Activated T-helper 9 cell treated with anti-CD3 and anti-CD28 coated beads, Interleukin-2, amount 50 U/mL, for 16 hours (primary cell): ENCODE measurements around the gene DBNL.
A peak's percentile ranks its signal among the peaks of the same experiment; 100 is the strongest.

Experiments
- DNase-seq: peaks from one replicate; pipeline ENCODE4 v3.0.0-alpha.2; 2020; ENCODE audit warnings: low read depth

DBNL gene

GRCh38 chr7:44078521-44078920 is 34.0 kb downstream of the DBNL start:
- DNase-seq: no peak

- no peak for DNase-seq
Observed at GRCh38 chr7:44079331-44080021, 35.0 kb downstream of the DBNL start.

GRCh38 chr7:44080118-44080517 is 35.6 kb downstream of the DBNL start:
- DNase-seq: no peak

DNA sequence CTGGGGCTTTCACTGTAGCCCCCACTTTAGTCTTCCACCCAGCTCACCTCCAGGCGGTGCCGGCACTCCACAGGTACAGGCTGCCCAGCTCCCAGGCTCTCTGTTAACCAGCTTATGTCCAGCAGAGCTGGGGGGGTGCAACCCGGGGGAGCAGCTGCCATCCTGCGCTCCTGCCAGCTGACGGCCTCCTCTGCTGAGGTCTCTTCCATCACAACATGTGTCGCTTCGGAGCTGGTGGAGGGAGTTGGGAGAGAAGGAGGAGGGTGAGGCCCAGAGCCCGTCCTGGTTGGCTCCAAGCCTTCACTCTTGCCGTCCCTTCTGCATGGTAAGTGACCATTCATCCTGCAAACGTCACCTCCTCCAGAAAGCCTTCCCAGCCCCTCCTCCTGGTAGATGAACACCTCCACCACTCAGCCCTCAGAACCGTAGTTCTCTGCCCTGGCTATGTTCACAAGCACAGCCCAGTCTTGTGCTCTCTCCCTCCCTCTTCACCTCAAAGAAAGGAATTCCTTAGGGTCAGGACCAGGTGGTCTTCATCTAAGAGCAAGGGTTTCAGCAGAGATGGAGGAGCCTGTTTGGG is 36.3 kb downstream of the DBNL start:
- DNase-seq: no peak

DNA sequence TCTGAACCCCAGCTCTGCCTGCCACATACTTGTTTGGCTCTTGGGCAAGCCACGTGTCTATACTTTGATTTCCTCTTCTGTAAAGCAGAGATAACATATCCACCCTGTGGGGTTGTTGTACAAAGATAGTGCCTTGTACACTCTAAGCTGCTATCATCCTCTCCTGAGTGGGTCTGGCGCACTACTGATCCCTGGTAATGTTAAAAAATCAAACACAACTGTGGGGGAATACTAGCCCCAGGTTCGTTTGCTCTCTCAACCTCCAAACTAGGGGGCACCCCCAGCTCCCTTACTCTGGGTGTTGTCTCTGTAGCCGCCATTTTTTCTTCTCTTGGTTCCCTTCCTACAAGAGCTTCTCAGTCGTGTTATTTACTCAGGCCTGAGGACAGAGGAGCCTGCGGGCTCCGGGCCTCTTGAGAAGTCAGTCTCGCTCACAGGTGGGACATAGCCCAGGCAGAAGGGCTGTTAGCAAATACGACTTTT is 36.8 kb downstream of the DBNL start:
- no peak for DNase-seq

DNA sequence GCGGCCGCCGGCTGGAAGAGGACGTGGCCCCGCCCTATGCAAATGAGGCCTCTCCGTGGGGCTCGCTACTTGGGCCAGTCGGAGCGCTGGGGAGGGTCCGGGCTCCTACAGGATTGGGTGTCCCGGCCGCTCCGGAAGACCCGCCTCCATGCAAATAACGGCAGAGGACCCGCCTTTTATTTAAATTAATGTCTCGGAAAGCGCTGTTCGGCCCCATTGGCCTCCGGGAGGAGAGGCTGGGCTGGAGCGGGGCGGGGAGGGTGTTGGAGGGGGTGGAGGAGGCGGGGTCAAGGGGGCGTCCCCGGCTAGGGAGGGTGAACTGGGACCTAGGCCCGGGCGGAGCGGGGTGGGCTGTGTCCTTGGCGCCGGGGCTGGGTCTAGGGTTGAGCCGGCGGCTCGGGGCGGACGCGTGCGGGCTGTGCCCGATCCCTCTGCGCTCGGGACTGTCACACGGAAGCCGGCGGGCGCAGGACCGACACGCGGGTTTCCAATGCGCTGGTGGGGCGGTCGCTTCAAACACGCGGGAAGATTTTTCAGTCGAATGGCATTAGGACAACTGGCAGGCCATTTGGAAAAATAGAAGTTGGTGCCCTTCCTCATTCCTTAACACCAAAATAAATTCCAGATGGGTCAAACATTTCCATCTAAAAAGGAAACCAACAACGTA is 38.2 kb downstream of the DBNL start:
- DNase-seq: peak; percentile 98

DNA sequence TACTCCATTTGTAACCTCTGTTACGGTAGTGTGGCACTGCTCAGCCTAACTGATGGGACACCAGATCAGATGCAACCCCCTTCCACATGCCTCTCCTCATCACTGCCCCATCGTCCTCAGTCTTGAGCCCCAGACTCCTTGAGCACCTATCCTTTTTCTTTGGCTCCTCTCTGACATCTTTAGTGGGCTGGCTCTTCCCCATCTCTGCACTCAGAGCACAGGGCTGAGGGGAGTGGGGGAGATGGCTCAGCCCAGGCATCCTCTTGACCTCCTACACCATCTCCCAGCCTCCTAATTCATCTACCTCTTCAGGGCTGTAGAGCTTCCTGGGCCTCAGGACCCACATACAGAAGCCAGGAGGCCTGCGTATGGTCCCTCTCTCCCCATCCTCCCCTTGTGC is 39.3 kb downstream of the DBNL start:
- no peak for DNase-seq

GRCh38 chr7:44084701-44085100 is 40.2 kb downstream of the DBNL start:
- no peak for DNase-seq

- DNase-seq: no peak
Observed at GRCh38 chr7:44085546-44085945, 41.0 kb downstream of the DBNL start.

DNA sequence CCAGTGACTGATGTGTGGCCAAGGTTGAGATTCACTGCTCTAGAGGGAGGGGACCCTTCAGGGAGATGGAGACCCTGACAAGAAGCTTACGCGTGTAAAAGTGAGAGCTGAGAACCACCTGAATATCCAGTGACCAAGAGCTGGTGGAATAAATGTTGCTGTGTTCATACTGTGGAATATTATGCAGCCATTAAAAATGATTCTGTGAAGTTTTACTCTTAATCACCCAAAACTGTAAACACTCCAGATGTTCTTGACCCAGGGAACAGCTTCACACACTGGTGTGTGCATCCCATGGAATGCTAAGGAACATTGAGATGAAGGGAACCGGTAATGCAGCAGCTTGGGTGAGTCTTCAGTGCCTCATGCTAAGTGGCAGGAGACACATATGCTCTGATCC is 42.1 kb downstream of the DBNL start:
- DNase-seq: no peak

DNA sequence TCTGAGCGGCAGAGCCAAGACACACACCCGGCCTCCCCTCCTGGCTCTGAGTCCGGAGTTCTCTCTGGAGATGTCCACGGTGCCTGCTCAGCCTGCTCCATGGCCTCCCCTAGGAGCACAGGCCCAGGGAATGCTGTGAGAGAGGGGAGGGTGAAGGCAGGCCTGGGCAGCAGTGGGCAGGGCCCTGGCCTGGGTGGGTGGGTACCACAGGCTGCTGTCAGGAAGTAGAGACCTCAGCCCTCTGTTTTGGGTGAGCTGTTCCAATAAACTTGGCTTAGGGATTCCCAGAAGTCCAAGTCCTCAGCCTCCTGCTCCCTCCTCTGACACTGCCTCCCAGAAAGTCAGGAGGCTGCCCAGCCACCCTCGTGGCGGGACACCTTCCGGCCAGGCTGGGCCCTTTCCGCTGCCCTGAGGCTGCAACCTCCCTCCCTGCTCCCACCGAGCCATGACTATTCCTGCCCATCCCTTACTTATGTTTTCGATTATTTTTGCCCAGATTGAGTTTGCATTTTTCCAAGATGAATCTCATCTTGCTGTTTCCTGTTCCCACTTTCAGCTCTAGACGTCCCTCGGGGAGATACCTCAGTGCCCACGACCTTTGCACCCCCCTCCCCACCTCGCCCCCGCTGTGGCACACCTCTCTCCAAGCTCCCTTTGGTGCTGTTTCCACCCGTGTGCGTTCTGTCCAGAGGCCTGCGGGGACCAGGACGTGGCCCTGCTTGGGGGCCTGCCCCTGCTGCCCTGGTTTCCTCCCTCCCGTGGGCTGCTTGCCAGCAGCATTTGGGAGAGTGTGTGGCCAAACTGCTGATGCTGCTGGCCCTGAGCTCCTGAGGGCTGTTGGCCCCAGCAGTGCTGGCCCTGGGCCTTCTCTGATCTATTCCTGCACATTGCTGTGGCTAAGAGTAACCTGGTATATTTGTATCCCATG is 43.7 kb downstream of the DBNL start:
- DNase-seq: no peak

GRCh38 chr7:44093102-44093641 is 48.7 kb downstream of the DBNL start:
- DNase-seq: no peak

- DNase-seq: no peak
Observed at GRCh38 chr7:44094365-44094764, 49.9 kb downstream of the DBNL start.

DNA sequence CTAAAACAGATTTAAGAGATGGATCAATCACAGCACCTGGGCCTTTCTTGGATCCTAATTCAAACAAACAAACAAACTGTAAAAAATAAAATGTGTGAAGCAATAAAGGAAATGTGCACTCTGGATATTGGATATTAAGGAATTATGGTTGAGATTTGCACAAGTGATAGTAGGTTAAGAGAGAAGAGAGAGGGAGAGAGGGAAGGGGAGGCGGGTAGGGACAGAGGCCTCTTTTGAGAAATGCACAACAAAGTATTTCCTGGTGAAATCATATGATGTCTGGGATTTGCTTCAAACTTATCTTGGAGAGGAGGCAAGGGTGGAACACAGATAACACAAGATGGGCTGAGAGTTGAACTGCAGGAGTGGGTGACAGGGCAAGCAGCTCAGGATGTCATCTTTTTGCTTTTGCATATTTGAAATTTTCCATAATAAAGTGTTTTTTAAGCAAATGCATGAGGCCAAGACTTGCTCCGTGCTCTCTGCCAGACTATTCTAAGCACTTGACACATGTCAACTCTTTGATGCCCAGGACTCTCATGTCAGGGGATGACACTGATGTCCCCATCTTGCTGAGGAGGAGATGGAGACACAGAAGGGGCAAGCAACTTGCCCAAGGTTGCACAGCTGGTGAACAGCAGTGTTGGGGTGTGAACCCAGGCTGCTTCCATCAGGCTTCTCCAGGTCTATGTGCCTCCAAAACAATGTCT is 50.5 kb downstream of the DBNL start:
- no peak for DNase-seq

GRCh38 chr7:44095781-44096180 is 51.3 kb downstream of the DBNL start:
- no peak for DNase-seq

DNA sequence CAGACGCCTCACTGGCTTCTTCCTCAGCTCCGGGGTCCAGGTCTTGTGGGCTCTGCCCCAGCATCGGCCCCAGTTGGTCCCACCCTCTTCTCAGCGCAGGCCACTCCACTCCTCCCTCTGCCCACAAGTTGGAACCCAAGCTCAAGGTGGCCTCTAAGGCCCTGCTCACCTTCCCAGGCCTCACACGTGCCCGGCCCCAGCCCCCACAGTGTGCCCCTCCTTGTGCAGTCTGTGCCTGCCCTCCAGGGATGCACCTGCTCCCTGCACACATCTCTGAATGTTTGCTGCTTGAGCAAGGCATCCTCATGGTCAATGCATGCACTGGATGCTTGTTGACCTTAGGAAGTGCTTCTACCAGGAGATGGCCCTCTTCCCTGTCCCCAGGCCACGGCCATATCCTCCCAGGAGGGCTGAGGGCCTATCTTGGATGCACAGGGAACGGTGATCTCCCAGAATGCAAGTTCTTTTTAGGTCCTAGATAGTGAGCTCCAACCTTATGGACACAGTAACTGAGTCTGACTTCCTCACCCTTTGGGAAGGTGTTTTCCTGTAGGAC is 51.9 kb downstream of the DBNL start:
- no peak for DNase-seq

DNA sequence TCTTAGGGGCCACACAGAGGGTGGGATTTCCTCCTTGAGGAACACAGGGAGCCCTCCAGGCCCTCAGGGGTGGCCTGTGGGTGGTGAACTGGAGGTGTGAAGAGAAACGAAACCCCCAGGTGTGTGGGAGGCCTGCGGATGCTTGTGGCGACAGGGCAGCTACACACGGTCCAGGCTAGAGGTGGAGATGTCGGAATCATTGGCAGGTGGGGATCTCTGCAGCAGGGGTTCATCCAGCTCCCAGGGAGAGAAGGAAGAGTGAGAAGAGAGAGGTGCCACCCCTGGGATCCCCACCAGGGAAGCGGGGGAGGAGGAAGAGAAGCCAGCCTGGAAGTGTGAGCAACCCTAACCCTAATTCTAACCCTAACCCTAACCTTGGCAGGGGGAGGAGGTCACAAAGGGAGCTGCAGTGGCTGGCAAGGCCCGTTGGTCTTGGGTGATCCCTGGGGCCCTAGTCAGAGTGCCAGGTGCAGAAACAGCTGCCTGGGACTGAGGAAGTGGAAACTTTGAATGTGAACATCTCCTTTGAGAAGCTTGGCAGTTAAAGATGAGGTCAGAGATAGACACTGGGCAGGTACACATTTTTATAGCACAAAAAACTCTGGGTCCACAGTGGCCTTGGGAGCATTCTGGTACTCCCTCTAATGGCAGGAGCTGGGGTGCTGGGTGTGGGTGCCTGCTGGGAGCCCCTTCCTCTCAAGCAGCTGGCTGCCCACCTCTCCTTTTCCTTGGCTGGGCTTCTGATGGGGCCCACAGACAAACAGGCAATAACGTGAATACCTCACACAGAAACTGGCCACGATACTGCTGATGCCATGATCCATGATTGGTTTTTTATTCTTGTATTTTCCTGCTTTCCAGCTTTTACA is 52.8 kb downstream of the DBNL start:
- no peak for DNase-seq

DNA sequence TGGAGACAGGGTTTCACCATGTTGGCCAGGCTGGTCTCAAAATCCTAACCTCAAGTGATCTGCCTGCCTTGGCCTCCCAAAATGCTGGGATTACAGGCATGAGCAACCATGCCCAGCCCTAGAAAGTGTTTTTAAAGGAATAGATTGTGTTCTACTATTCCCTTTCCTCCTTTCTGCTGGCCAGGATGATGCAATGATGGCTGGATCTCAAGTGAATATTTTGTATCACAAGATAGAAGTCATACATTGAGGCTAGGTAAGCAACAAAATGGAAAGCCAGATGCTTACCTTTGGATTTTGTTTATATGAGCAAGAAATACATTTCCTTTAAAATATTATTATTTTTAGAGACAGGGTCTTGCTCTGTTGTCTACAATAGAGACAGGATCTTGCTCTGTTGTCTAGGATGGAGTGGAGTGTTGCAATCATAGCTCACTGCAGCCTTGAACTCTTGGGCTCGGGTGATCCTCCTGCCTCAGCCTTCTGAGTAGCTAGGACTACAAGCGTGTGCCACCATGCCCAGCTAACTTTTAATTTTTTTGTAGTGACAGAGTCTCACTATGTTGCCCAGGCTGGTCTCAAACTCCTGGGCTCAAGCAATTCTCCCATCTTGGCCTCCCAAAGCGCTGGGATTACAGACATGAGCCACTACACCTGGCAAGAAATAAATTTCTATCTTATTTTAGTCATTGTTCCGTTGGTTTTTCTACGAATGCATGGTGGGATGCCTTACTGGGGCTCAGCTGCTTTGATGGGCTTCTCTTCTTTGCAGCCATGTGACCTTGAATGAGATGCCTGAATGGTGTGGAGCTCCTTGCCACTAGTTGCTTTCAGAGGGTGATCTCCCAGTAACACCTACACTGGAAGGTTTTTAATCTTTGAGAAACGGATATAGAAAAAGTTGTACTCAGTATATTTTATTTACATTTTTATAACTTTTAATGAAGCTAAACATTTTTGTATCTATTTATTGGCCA is 53.9 kb downstream of the DBNL start:
- DNase-seq: no peak

DNA sequence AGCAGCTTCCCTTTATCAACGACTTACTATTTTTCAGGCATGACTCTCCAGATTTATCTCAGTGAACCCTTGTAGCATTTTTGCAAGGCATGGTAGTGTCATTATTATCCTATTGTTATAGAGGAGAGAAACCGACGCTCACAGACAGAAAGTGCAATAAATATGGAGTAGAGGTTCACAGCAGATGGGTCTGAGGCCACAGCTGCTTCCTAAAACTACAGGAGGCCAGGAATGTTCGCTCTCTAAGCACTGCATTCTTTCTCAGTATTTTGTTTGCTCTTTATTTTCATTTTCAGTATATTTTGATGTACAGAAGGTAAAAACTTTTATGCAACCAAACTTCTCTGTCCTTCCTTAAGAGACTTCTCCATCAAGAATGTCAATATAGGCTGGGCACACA is 55.2 kb downstream of the DBNL start:
- no peak for DNase-seq
